Caco-2 (cell line): ENCODE data around the gene OSTN. TPM values are rescaled to one million over a fixed set of nuclear protein-coding genes. Genes with fewer than 3 reads are reported as not detected.

Experiments used
- BruUV-seq: library from RNA; stranded (reverse); fragments of 400-500 nt; replicated peaks from 2 replicates; lab custom pipeline; 2021; lab: Mats Ljungman, UMichigan
- CTCF ChIA-PET: fragments of 300-600 bp; sonication (Branson Sonifier 250); formaldehyde crosslinking; loops from one replicate; lab custom pipeline; 2022; ENCODE audit warnings: antibody characterized with exemption; lab: Charles Lee
- POLR2A ChIA-PET: fragments of 300-600 bp; sonication (Branson Sonifier 250); formaldehyde crosslinking; loops from one replicate; lab custom pipeline; 2022; ENCODE audit warnings: antibody characterized with exemption; lab: Charles Lee
- DNase-seq, 2 experiments: peaks; one replicate each; pipeline versions ENCODE4 v3.0.0 to v3.0.0-alpha.2; 2020 to 2022
- H3K27me3 ChIP-seq: replicated peaks from 2 replicates; pipeline ENCODE4 v1.6.0; 2011; ENCODE audit warnings: low read length; ENCODE audit not compliant: control insufficient read depth, insufficient read depth
- H3K36me3 ChIP-seq: 2 replicates; pipeline ENCODE4 v1.5.1; 2011; ENCODE audit warnings: low read length; ENCODE audit not compliant: control insufficient read depth, insufficient read depth
- H3K4me1 ChIP-seq: fragments of 250-450 bp; sonication (Bioruptor Pico); 2 replicates; pipeline ENCODE4 v1.5.1; 2020; ENCODE audit warnings: mild to moderate bottlenecking
- H3K4me3 ChIP-seq: 2 replicates; pipeline ENCODE4 v1.5.1; 2011; ENCODE audit warnings: low read depth, mild to moderate bottlenecking, control low read depth, low read length
- H3K9me3 ChIP-seq: fragments of 250-450 bp; sonication (Bioruptor Pico); 2 replicates; pipeline ENCODE4 v1.5.1; 2020; ENCODE audit warnings: mild to moderate bottlenecking, moderate library complexity
- H3K27ac Mint-ChIP-seq: one replicate; pipeline ENCODE4 v1.8.0; 2022; ENCODE audit warnings: mixed read lengths; ENCODE audit not compliant: unreplicated experiment
- H3K27me3 Mint-ChIP-seq: one replicate; pipeline ENCODE4 v1.8.0; 2022; ENCODE audit warnings: mixed read lengths; ENCODE audit not compliant: insufficient read depth, unreplicated experiment
- H3K36me3 Mint-ChIP-seq: one replicate; pipeline ENCODE4 v1.8.0; 2022; ENCODE audit warnings: mild to moderate bottlenecking, mixed read lengths; ENCODE audit not compliant: insufficient read depth, unreplicated experiment
- H3K4me1 Mint-ChIP-seq: one replicate; pipeline ENCODE4 v1.8.0; 2022; ENCODE audit warnings: low read depth, mixed read lengths; ENCODE audit not compliant: unreplicated experiment
- H3K4me3 Mint-ChIP-seq: one replicate; pipeline ENCODE4 v1.8.0; 2022; ENCODE audit warnings: mild to moderate bottlenecking, moderate library complexity, mixed read lengths; ENCODE audit not compliant: unreplicated experiment
- H3K9me3 Mint-ChIP-seq: one replicate; pipeline ENCODE4 v1.8.0; 2022; ENCODE audit warnings: mixed read lengths; ENCODE audit not compliant: unreplicated experiment
- intact Hi-C: fragments of 100-400 bp; cut with micrococcal nuclease; formaldehyde crosslinking; loops from one replicate; pipeline ENCODE4 v1.10.0; 2022; ENCODE audit not compliant: unreplicated experiment
- total RNA-seq: library from RNA; stranded (reverse); gene quantifications from 2 replicates; pipeline ENCODE4 v1.2.3, GENCODE V29; 2022
- TF ChIP-seq, protein P1 (sequence below), 2 experiments: fragments of 200-600 bp in 1 of 2; IDR thresholded peaks; 1 replicate in 1 of 2; 2 replicates in 1 of 2; pipeline versions ENCODE4 v1.5.1 to v1.8.0; 2011 to 2022; ENCODE audit warnings: antibody characterized with exemption in 1 of 2, control low read depth in 1 of 2, inconsistent platforms in 1 of 2, low read depth in 1 of 2, low read length in 1 of 2, mild to moderate bottlenecking in 1 of 2, moderate library complexity in 1 of 2; ENCODE audit not compliant: insufficient read depth in 1 of 2, severe bottlenecking in 1 of 2, unreplicated experiment in 1 of 2

Gene OSTN
- total RNA-seq, 1 experiment from 2014 or later: not detected

GRCh38 chr3:191292243-191293015 is 93.4 kb downstream of the OSTN start:
- Mint-ChIP-seq H3K4me1 (no peaks in the 10 kb centered on the region), H3K27ac (no peak overlapping the region), H3K4me3 (no peak overlapping the region), H3K27me3 (no peaks in the 10 kb centered on the region), H3K36me3 (no peaks in the 10 kb centered on the region), H3K9me3 (no peaks in the 10 kb centered on the region)
- ChIA-PET POLR2A (interaction anchor here (0.5 kb wide), 1 partner anchor 1968 kb away, joined by 6 read pairs; no protein-coding TSS in a partner anchor), CTCF (no interaction called here)
- no peaks in the 10 kb centered on the region for H3K27me3 ChIP-seq
- peaks cover 3% of the 10 kb centered on the region; the same call in 1 of the 2 replicates for H3K9me3 ChIP-seq
- TF ChIP-seq, protein P1, sequence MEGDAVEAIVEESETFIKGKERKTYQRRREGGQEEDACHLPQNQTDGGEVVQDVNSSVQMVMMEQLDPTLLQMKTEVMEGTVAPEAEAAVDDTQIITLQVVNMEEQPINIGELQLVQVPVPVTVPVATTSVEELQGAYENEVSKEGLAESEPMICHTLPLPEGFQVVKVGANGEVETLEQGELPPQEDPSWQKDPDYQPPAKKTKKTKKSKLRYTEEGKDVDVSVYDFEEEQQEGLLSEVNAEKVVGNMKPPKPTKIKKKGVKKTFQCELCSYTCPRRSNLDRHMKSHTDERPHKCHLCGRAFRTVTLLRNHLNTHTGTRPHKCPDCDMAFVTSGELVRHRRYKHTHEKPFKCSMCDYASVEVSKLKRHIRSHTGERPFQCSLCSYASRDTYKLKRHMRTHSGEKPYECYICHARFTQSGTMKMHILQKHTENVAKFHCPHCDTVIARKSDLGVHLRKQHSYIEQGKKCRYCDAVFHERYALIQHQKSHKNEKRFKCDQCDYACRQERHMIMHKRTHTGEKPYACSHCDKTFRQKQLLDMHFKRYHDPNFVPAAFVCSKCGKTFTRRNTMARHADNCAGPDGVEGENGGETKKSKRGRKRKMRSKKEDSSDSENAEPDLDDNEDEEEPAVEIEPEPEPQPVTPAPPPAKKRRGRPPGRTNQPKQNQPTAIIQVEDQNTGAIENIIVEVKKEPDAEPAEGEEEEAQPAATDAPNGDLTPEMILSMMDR (IDR thresholded peaks at IDR 0.05; ENCODE audit: insufficient read depth in 1 of 2, low read depth in 1 of 2, low read length in 1 of 2, severe bottlenecking in 1 of 2, unreplicated experiment in 1 of 2): no peak
- intact Hi-C loops: no loop called here
- no peak overlapping the region for H3K4me3 ChIP-seq
- BruUV-seq: no TSS peak
- no peaks in the 10 kb centered on the region for H3K4me1 ChIP-seq
- DNase-seq: no peak
- H3K36me3 ChIP-seq: no peaks in the 10 kb centered on the region

DNA sequence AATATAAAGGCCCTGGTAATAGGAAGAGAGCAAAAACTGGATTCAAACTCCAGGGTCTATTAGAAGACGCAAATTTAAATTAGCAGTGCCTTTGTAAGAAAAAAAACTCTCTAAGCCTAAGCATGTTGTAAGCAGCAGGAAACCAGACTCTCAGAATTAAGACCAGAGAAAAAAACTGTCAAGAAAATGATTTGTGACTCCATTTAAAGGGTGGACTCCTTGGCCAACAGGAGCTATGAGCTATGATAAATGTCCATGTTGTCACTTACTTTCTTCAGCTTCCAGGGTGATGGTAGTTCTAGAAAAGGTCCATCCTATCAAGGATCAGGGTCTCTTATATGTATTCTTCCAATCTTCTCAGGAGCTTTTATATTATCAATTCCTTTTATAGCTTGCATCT is 95.2 kb downstream of the OSTN start:
- H3K27me3 Mint-ChIP-seq: no peaks in the 10 kb centered on the region
- Histone ChIP-seq H3K4me3 (no peak overlapping the region), H3K36me3 (no peaks in the 10 kb centered on the region), H3K9me3 (peaks cover 3% of the 10 kb centered on the region; the same call in 1 of the 2 replicates), H3K4me1 (no peaks in the 10 kb centered on the region), H3K27me3 (no peaks in the 10 kb centered on the region)
- no peak overlapping the region for H3K27ac Mint-ChIP-seq
- TF ChIP-seq, protein P1 (IDR thresholded peaks at IDR 0.05; ENCODE audit: insufficient read depth in 1 of 2, low read depth in 1 of 2, low read length in 1 of 2, severe bottlenecking in 1 of 2, unreplicated experiment in 1 of 2): no peak
- ChIA-PET POLR2A (no interaction called here), CTCF (no interaction called here)
- intact Hi-C loops: no loop called here
- H3K4me3 Mint-ChIP-seq: no peak overlapping the region
- H3K9me3 Mint-ChIP-seq: no peaks in the 10 kb centered on the region
- no peaks in the 10 kb centered on the region for H3K4me1 Mint-ChIP-seq
- BruUV-seq: no TSS peak
- DNase-seq: no peak
- H3K36me3 Mint-ChIP-seq: no peaks in the 10 kb centered on the region

DNA sequence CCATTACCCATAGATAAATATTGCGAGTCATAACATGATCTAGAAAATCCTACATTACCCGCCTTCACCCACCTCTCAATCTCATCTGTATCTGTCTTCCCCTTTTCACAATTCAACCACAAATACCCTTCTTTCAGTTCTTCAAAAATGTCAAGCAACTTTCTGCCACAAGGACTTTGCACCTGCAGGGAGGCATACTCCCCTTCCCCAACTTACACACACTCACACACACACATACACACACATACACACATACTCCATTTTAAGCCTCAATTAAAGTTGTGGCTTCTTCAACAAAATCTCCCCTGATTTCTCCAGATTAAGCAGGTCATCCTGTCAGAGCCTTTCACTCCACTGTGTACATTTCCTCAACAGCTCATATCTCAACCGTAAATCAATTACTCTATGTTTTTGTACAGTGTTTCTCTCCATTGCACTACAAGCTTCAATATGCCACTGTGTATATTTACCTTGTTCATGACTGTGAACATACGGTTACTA is 97.0 kb downstream of the OSTN start:
- H3K4me3 ChIP-seq: no peak overlapping the region
- Mint-ChIP-seq H3K36me3 (no peaks in the 10 kb centered on the region), H3K27me3 (no peaks in the 10 kb centered on the region), H3K4me1 (no peaks in the 10 kb centered on the region), H3K9me3 (no peaks in the 10 kb centered on the region), H3K27ac (no peak overlapping the region), H3K4me3 (no peak overlapping the region)
- DNase-seq: no peak
- POLR2A ChIA-PET: no interaction called here
- no peaks in the 10 kb centered on the region for H3K36me3 ChIP-seq
- intact Hi-C loops: no loop called here
- no peaks in the 10 kb centered on the region for H3K27me3 ChIP-seq
- CTCF ChIA-PET: no interaction called here
- BruUV-seq: no TSS peak
- peaks cover 3% of the 10 kb centered on the region; the same call in 1 of the 2 replicates for H3K9me3 ChIP-seq
- TF ChIP-seq, protein P1 (IDR thresholded peaks at IDR 0.05; ENCODE audit: insufficient read depth in 1 of 2, low read depth in 1 of 2, low read length in 1 of 2, severe bottlenecking in 1 of 2, unreplicated experiment in 1 of 2): no peak
- H3K4me1 ChIP-seq: no peaks in the 10 kb centered on the region
